SJSA1 (cell line): Measurements from ENCODE around the gene IQSEC2. TPM values are rescaled to one million over a fixed set of nuclear protein-coding genes. Genes with fewer than 3 reads are reported as not detected.

Experiments
- DNase-seq, 2 experiments: peaks; one replicate each; pipeline ENCODE4 v3.0.0-alpha.2; 2015 to 2020; ENCODE audit warnings: low spot score in 2 of 2, low read depth in 1 of 2
- H3K27ac ChIP-seq: fragments of 250-450 bp; sonication (Bioruptor Pico); 2 replicates; pipeline ENCODE4 v1.5.1; 2020; ENCODE audit warnings: mild to moderate bottlenecking, moderate library complexity
- H3K27me3 ChIP-seq: fragments of 250-450 bp; sonication (Bioruptor Pico); replicated peaks from 2 replicates; pipeline ENCODE4 v1.5.1; 2020; ENCODE audit warnings: mild to moderate bottlenecking, moderate library complexity
- H3K36me3 ChIP-seq: fragments of 250-450 bp; sonication (Bioruptor Pico); 2 replicates; pipeline ENCODE4 v1.5.1; 2020; ENCODE audit warnings: mild to moderate bottlenecking
- H3K4me1 ChIP-seq: fragments of 250-450 bp; sonication (Bioruptor Pico); replicated peaks from 2 replicates; pipeline ENCODE4 v1.6.1; 2021; ENCODE audit warnings: mild to moderate bottlenecking
- H3K4me3 ChIP-seq: fragments of 250-450 bp; sonication (Bioruptor Pico); 2 replicates; pipeline ENCODE4 v1.5.1; 2020; ENCODE audit warnings: mild to moderate bottlenecking
- H3K9me3 ChIP-seq: fragments of 250-450 bp; sonication (Bioruptor Pico); replicated peaks from 2 replicates; pipeline ENCODE4 v1.5.1; 2020; ENCODE audit warnings: mild to moderate bottlenecking
- total RNA-seq: library from RNA; depleted of rRNA; stranded (reverse); fragments of >200 nt; shearing (Covaris generic); gene quantifications from 2 replicates; pipeline ENCODE4 v1.2.3, GENCODE V29; 2014

Gene IQSEC2
- total RNA-seq, 1 experiment from 2014 or later: 4.8 TPM

- no peaks in the 10 kb centered on the region for H3K9me3 ChIP-seq
- H3K36me3 ChIP-seq: no peaks in the 10 kb centered on the region
- no peaks in the 10 kb centered on the region for H3K27me3 ChIP-seq
- H3K4me3 ChIP-seq: no peak overlapping the region
- peaks cover 11% of the 10 kb centered on the region for H3K4me1 ChIP-seq
- DNase-seq: no peak
- H3K27ac ChIP-seq: no peak overlapping the region
Observed at GRCh38 chrX:53288189-53288588, 6.8 kb upstream of the IQSEC2 start.

- H3K36me3 ChIP-seq: no peaks in the 10 kb centered on the region
- H3K27ac ChIP-seq: no peak overlapping the region
- H3K4me1 ChIP-seq: peaks cover 11% of the 10 kb centered on the region
- H3K4me3 ChIP-seq: no peak overlapping the region
- peak; percentile 56 to 58 for DNase-seq
- no peaks in the 10 kb centered on the region for H3K27me3 ChIP-seq
- H3K9me3 ChIP-seq: no peaks in the 10 kb centered on the region
Observed at GRCh38 chrX:53287493-53288138, 6.2 kb upstream of the IQSEC2 start.

- H3K4me1 ChIP-seq: peaks cover 17% of the 10 kb centered on the region
- H3K36me3 ChIP-seq: no peaks in the 10 kb centered on the region
- no peak overlapping the region for H3K27ac ChIP-seq
- no peak for DNase-seq
- H3K9me3 ChIP-seq: no peaks in the 10 kb centered on the region
- no peaks in the 10 kb centered on the region for H3K27me3 ChIP-seq
- H3K4me3 ChIP-seq: no peak overlapping the region
Observed at GRCh38 chrX:53286171-53286570, 4.8 kb upstream of the IQSEC2 start.

GRCh38 chrX:53285591-53285990, 4.2 kb upstream of the IQSEC2 start:
- Histone ChIP-seq H3K4me3 (no peak overlapping the region), H3K36me3 (no peaks in the 10 kb centered on the region), H3K27me3 (no peaks in the 10 kb centered on the region), H3K27ac (no peak overlapping the region), H3K4me1 (peaks cover 23% of the 10 kb centered on the region), H3K9me3 (no peaks in the 10 kb centered on the region)
- no peak for DNase-seq

GRCh38 chrX:53284684-53285447, 3.5 kb upstream of the IQSEC2 start:
- no peak overlapping the region for H3K4me3 ChIP-seq
- no peaks in the 10 kb centered on the region for H3K36me3 ChIP-seq
- H3K4me1 ChIP-seq: peaks cover 25% of the 10 kb centered on the region
- DNase-seq: peak; percentile 20 to 44
- H3K27ac ChIP-seq: no peak overlapping the region
- H3K27me3 ChIP-seq: no peaks in the 10 kb centered on the region
- no peaks in the 10 kb centered on the region for H3K9me3 ChIP-seq

- Histone ChIP-seq H3K36me3 (no peaks in the 10 kb centered on the region), H3K9me3 (no peaks in the 10 kb centered on the region), H3K27ac (no peak overlapping the region), H3K4me3 (no peak overlapping the region), H3K4me1 (peaks cover 25% of the 10 kb centered on the region), H3K27me3 (no peaks in the 10 kb centered on the region)
- no peak for DNase-seq
Observed at GRCh38 chrX:53283567-53283966, 2.2 kb upstream of the IQSEC2 start.

- no peaks in the 10 kb centered on the region for H3K27me3 ChIP-seq
- no peak overlapping the region for H3K4me3 ChIP-seq
- DNase-seq: no peak
- peaks cover 25% of the 10 kb centered on the region for H3K4me1 ChIP-seq
- no peaks in the 10 kb centered on the region for H3K36me3 ChIP-seq
- no peak overlapping the region for H3K27ac ChIP-seq
- no peaks in the 10 kb centered on the region for H3K9me3 ChIP-seq
Observed at GRCh38 chrX:53283099-53283498, 1.7 kb upstream of the IQSEC2 start.

- peaks cover 16% of the 10 kb centered on the region for H3K4me1 ChIP-seq
- H3K27me3 ChIP-seq: no peaks in the 10 kb centered on the region
- H3K36me3 ChIP-seq: no peaks in the 10 kb centered on the region
- H3K4me3 ChIP-seq: no peak overlapping the region
- DNase-seq: no peak
- no peak overlapping the region for H3K27ac ChIP-seq
- no peaks in the 10 kb centered on the region for H3K9me3 ChIP-seq
Observed at GRCh38 chrX:53281963-53282695, 745 bp upstream of the IQSEC2 start.

- Histone ChIP-seq H3K27ac (peak overlapping the region; percentile 43; the same call in 1 of the 2 replicates), H3K9me3 (no peaks in the 10 kb centered on the region), H3K36me3 (no peaks in the 10 kb centered on the region), H3K4me3 (peak overlapping the region; percentile 42), H3K4me1 (peaks cover 14% of the 10 kb centered on the region), H3K27me3 (no peaks in the 10 kb centered on the region)
- DNase-seq: no peak
Observed at GRCh38 chrX:53280331-53281320, 758 bp downstream of the IQSEC2 start.

GRCh38 chrX:53279296-53280237, 1.8 kb downstream of the IQSEC2 start:
- Histone ChIP-seq H3K36me3 (no peaks in the 10 kb centered on the region), H3K9me3 (no peaks in the 10 kb centered on the region), H3K27me3 (no peaks in the 10 kb centered on the region), H3K4me1 (peaks cover 14% of the 10 kb centered on the region), H3K27ac (no peak overlapping the region), H3K4me3 (no peak overlapping the region)
- no peak for DNase-seq

- no peak for DNase-seq
- Histone ChIP-seq H3K36me3 (no peaks in the 10 kb centered on the region), H3K4me1 (no peaks in the 10 kb centered on the region), H3K27ac (no peak overlapping the region), H3K9me3 (no peaks in the 10 kb centered on the region), H3K4me3 (no peak overlapping the region), H3K27me3 (no peaks in the 10 kb centered on the region)
Observed at GRCh38 chrX:53272808-53273337, 8.5 kb downstream of the IQSEC2 start.

- Histone ChIP-seq H3K4me3 (no peak overlapping the region), H3K27ac (no peak overlapping the region), H3K4me1 (no peaks in the 10 kb centered on the region), H3K27me3 (no peaks in the 10 kb centered on the region), H3K36me3 (no peaks in the 10 kb centered on the region), H3K9me3 (no peaks in the 10 kb centered on the region)
- no peak for DNase-seq
Observed at GRCh38 chrX:53269536-53270107, 11.8 kb downstream of the IQSEC2 start.
